Stimulated activated CD4-positive, alpha-beta T cell treated with anti-CD3 and anti-CD28 coated beads, Interleukin-15, amount 100 ng/mL, for 48 hours (primary cell): ENCODE data around the gene C2CD3.
"Not testable (repeated sequence)": the region's sequence is repeated elsewhere in the genome, so short reads cannot be mapped to it uniquely, and the experiment has no call there.

Experiments
- DNase-seq, 2 donors: peaks; one replicate each; pipeline ENCODE4 v3.0.0-alpha.2; 2020; ENCODE audit warnings: low read depth in 2 of 2

Gene C2CD3

GRCh38 chr11:74002832-74003231, 168.0 kb downstream of the C2CD3 start:
- no peak for DNase-seq

GRCh38 chr11:74001822-74002286, 168.9 kb downstream of the C2CD3 start:
- no peak for DNase-seq

- DNase-seq: no peak
Measured at GRCh38 chr11:74000307-74001133, 170.3 kb downstream of the C2CD3 start.

- no peak for DNase-seq
Measured at GRCh38 chr11:73999581-74000306, 171.1 kb downstream of the C2CD3 start.

GRCh38 chr11:73998846-73999575, 171.8 kb downstream of the C2CD3 start:
- DNase-seq: no peak

GRCh38 chr11:73997120-73997770, 173.6 kb downstream of the C2CD3 start:
- no peak for DNase-seq

GRCh38 chr11:73996161-73996747, 174.5 kb downstream of the C2CD3 start:
- no peak for DNase-seq

GRCh38 chr11:73995731-73996130, 175.1 kb downstream of the C2CD3 start:
- peak in 1 of 2 donors; percentile 22 for DNase-seq

- no peak for DNase-seq
Measured at GRCh38 chr11:73995247-73995646, 175.6 kb downstream of the C2CD3 start.

GRCh38 chr11:73991471-73992006, 179.3 kb downstream of the C2CD3 start:
- DNase-seq: no peak

- no peak for DNase-seq
Measured at GRCh38 chr11:73990730-73991129, 180.1 kb downstream of the C2CD3 start.

GRCh38 chr11:73989156-73989555, 181.6 kb downstream of the C2CD3 start:
- no peak for DNase-seq

GRCh38 chr11:73988227-73988626, 182.6 kb downstream of the C2CD3 start:
- no peak for DNase-seq

GRCh38 chr11:73985661-73986060, 185.1 kb downstream of the C2CD3 start:
- not testable (repeated sequence) for DNase-seq

- DNase-seq: no peak
Measured at GRCh38 chr11:73983741-73984538, 186.9 kb downstream of the C2CD3 start.

GRCh38 chr11:73982990-73983740, 187.6 kb downstream of the C2CD3 start:
- DNase-seq: peak; percentile 88 to 93

GRCh38 chr11:73982595-73982989, 188.2 kb downstream of the C2CD3 start, which contains the start of gene UCP2:
TSS of gene UCP2 (minus strand) at chr11:73982843. CDS start at chr11:73978378, 4,465 bp downstream.
- DNase-seq: peak; percentile 71 to 85

- no peak for DNase-seq
Measured at GRCh38 chr11:73981051-73981805, 189.6 kb downstream of the C2CD3 start.
